ENCODE data around the gene PACRG.

GRCh38 chr6:163187606-163188005, 459.8 kb downstream of the PACRG start:
- TF ChIP-seq CTCF (IDR thresholded peaks at IDR 0.05) (no peak), POLR2AphosphoS5 (IDR thresholded peaks at IDR 0.05; ENCODE audit: low read depth, low read length) (no peak), REST (IDR thresholded peaks at IDR 0.05; ENCODE audit: insufficient read depth in 1 of 2, low read depth in 2 of 2, low read length in 1 of 2) (no peak), TCF7L2 (IDR thresholded peaks at IDR 0.05; ENCODE audit: low read depth, low read length) (no peak), SIN3A (IDR thresholded peaks at IDR 0.05; ENCODE audit: borderline replicate concordance, insufficient read depth, low read depth, low read length) (no peak)
